Measurements from ENCODE around the gene ASIC5.

DNA sequence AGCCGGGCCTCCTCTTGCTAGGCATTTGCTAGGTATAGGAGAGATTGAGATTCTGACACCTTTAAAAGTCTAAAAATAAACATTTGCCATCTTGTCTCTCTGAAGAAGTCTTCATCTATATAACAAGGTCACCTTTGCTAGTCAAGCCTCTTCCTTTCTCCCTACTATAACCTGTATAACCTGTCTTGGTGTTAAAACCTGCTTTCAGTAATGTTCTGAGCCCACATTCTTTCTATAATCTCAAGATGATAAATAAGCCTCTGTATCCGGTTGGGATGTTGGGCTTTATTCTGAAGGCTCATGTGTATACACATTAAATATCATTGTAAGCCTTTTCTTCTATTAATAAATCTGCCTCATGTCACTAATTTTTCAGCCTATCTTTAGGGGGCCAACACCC is 10.2 kb downstream of the ASIC5 start:
- TF ChIP-seq, protein P1, sequence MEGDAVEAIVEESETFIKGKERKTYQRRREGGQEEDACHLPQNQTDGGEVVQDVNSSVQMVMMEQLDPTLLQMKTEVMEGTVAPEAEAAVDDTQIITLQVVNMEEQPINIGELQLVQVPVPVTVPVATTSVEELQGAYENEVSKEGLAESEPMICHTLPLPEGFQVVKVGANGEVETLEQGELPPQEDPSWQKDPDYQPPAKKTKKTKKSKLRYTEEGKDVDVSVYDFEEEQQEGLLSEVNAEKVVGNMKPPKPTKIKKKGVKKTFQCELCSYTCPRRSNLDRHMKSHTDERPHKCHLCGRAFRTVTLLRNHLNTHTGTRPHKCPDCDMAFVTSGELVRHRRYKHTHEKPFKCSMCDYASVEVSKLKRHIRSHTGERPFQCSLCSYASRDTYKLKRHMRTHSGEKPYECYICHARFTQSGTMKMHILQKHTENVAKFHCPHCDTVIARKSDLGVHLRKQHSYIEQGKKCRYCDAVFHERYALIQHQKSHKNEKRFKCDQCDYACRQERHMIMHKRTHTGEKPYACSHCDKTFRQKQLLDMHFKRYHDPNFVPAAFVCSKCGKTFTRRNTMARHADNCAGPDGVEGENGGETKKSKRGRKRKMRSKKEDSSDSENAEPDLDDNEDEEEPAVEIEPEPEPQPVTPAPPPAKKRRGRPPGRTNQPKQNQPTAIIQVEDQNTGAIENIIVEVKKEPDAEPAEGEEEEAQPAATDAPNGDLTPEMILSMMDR (IDR thresholded peaks at IDR 0.05): no peak
- no peak for TF ChIP-seq POLR2A (IDR thresholded peaks at IDR 0.05)

All from esophagus squamous epithelium (tissue), 4 donors.